ENCODE results near the gene ZNF521. TPM values are rescaled to one million over a fixed set of nuclear protein-coding genes. Genes with fewer than 3 reads are reported as not detected.

ZNF521 gene
- total RNA-seq, 1 experiment from 2014 or later: not detected

DNA sequence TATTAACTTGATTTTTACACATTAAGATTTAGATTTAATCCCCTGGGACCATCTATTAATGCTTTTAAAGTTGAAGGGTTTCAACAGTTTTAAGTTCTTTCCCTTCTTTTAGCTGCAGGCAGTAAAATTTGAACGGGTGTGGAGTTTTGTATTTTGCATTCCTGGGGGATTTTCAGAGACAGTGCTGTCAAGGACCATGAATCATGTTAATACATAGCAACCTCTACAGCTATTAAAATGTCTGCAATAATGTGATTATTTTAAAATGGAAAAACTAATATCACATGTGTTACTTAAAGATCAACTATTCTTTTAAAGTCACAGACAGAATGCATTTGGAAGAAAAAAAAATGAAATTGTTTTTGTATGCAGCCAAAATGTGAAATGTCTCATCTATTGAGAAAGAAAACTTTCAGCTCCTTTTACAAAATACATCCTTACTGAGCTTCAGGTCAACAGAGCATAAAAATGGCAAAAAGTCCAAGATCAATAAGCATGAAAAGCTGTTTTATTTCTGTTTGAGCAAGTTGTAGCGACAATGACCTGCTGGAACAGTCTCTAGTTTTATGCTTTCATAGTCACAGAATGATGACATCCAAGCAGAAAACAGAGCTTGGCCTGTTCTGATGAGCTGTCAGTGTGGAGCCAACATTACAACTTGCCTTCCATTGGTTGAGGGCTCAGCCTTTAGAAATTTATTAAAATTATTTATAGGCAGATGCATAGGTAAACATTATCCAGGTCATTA lies 21.6 kb upstream of the ZNF521 start:
- Histone ChIP-seq H3K9me3 (ENCODE audit: insufficient read depth, low read depth) (no peaks in the 10 kb centered on the region), H3F3A (ENCODE audit: insufficient read depth, low read depth) (no peaks in the 10 kb centered on the region), H3K27ac (no peak overlapping the region), H3K36me3 (ENCODE audit: low read depth) (no peaks in the 10 kb centered on the region), H3K27me3 (ENCODE audit: insufficient read depth, low read depth) (peaks cover 8% of the 10 kb centered on the region; the same call in 1 of the 2 replicates), H3K4me3 (no peak overlapping the region), H3K4me1 (replicated peaks; ENCODE audit: insufficient read depth) (no peaks in the 10 kb centered on the region), H3K79me2 (ENCODE audit: low read depth) (no peaks in the 10 kb centered on the region), H4K20me1 (ENCODE audit: insufficient read depth) (no peaks in the 10 kb centered on the region), H3K9me2 (ENCODE audit: insufficient read depth) (no peaks in the 10 kb centered on the region), H2AFZ (no peak overlapping the region), H3K4me2 (no peak overlapping the region)
- DNase-seq: no peak
- CTCF ChIA-PET: no interaction called here
- POLR2A ChIA-PET (ENCODE audit: unreplicated experiment): no interaction called here
- intact Hi-C loops (cut with micrococcal nuclease; ENCODE audit: unreplicated experiment): no loop called here
- no TSS peak for BruUV-seq (replicated peaks)
- TF ChIP-seq, protein P1, sequence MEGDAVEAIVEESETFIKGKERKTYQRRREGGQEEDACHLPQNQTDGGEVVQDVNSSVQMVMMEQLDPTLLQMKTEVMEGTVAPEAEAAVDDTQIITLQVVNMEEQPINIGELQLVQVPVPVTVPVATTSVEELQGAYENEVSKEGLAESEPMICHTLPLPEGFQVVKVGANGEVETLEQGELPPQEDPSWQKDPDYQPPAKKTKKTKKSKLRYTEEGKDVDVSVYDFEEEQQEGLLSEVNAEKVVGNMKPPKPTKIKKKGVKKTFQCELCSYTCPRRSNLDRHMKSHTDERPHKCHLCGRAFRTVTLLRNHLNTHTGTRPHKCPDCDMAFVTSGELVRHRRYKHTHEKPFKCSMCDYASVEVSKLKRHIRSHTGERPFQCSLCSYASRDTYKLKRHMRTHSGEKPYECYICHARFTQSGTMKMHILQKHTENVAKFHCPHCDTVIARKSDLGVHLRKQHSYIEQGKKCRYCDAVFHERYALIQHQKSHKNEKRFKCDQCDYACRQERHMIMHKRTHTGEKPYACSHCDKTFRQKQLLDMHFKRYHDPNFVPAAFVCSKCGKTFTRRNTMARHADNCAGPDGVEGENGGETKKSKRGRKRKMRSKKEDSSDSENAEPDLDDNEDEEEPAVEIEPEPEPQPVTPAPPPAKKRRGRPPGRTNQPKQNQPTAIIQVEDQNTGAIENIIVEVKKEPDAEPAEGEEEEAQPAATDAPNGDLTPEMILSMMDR (conservative IDR thresholded peaks at IDR 0.05): no peak
- TF ChIP-seq EZH2 (IDR thresholded peaks at IDR 0.05; ENCODE audit: low read depth): no peak

DNA sequence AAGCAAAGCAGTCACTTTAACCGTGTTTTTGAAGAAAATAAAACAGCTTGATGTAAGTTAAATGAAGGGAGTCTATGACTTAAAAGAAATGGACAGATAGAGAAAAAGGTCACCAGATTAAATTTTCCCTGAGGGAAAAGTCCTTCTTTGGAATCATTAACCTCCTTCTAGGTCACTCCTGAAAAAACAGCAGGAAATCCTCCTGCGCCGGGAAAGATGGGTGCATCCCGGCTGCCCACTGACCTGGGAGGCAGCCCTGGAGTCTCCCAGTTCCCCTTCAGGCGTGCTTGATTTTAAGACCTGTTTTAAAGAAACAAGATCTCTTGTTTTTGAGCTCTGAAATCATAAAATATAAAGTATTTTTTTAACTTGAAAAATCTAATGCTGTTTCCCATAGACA lies 18.4 kb upstream of the ZNF521 start:
- no peaks in the 10 kb centered on the region for H3K9me3 ChIP-seq (ENCODE audit: insufficient read depth, low read depth)
- CTCF ChIA-PET: no interaction called here
- H3K9me2 ChIP-seq (ENCODE audit: insufficient read depth): no peaks in the 10 kb centered on the region
- H3F3A ChIP-seq (ENCODE audit: insufficient read depth, low read depth): no peaks in the 10 kb centered on the region
- no peak overlapping the region for H3K27ac ChIP-seq
- TF ChIP-seq, protein P1 (conservative IDR thresholded peaks at IDR 0.05): no peak
- TF ChIP-seq EZH2 (IDR thresholded peaks at IDR 0.05; ENCODE audit: low read depth): no peak
- H3K4me1 ChIP-seq (replicated peaks; ENCODE audit: insufficient read depth): no peaks in the 10 kb centered on the region
- no TSS peak for BruUV-seq (replicated peaks)
- POLR2A ChIA-PET (ENCODE audit: unreplicated experiment): no interaction called here
- H3K4me2 ChIP-seq: no peak overlapping the region
- no peaks in the 10 kb centered on the region for H3K79me2 ChIP-seq (ENCODE audit: low read depth)
- no peaks in the 10 kb centered on the region for H4K20me1 ChIP-seq (ENCODE audit: insufficient read depth)
- intact Hi-C loops (cut with micrococcal nuclease; ENCODE audit: unreplicated experiment): no loop called here
- H2AFZ ChIP-seq: no peak overlapping the region
- H3K4me3 ChIP-seq: no peak overlapping the region
- no peaks in the 10 kb centered on the region for H3K36me3 ChIP-seq (ENCODE audit: low read depth)
- H3K27me3 ChIP-seq (ENCODE audit: insufficient read depth, low read depth): peaks cover 8% of the 10 kb centered on the region; the same call in 1 of the 2 replicates
- DNase-seq: no peak

DNA sequence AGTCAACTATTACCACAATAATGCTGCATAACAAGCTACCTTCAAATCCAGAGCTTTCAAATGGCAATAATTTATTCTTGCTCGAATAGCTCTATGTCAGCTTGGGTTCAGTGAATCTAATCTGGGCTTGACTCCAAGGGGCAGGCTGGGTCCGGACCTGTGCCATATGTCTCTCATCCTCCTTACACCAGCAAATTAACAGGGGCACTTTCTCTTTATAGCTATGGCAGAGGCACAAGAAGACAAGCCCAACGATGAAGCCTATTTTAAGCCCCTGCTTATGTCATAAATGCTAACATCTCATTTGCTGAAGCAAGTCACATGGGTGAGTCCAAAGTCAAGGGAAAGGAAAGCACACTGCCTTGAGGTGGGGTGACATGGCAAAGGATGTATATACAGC lies 13.3 kb upstream of the ZNF521 start:
- no peak for DNase-seq
- H3K4me2 ChIP-seq: no peak overlapping the region
- H2AFZ ChIP-seq: no peak overlapping the region
- no peaks in the 10 kb centered on the region for H3K9me2 ChIP-seq (ENCODE audit: insufficient read depth)
- intact Hi-C loops (cut with micrococcal nuclease; ENCODE audit: unreplicated experiment): no loop called here
- no peak overlapping the region for H3K4me3 ChIP-seq
- H3F3A ChIP-seq (ENCODE audit: insufficient read depth, low read depth): no peaks in the 10 kb centered on the region
- ChIA-PET POLR2A (ENCODE audit: unreplicated experiment) (no interaction called here), CTCF (no interaction called here)
- H3K9me3 ChIP-seq (ENCODE audit: insufficient read depth, low read depth): no peaks in the 10 kb centered on the region
- no peaks in the 10 kb centered on the region for H4K20me1 ChIP-seq (ENCODE audit: insufficient read depth)
- no peaks in the 10 kb centered on the region for H3K27me3 ChIP-seq (ENCODE audit: insufficient read depth, low read depth)
- H3K79me2 ChIP-seq (ENCODE audit: low read depth): no peaks in the 10 kb centered on the region
- H3K4me1 ChIP-seq (replicated peaks; ENCODE audit: insufficient read depth): no peaks in the 10 kb centered on the region
- no peak for TF ChIP-seq EZH2 (IDR thresholded peaks at IDR 0.05; ENCODE audit: low read depth)
- TF ChIP-seq, protein P1 (conservative IDR thresholded peaks at IDR 0.05): no peak
- H3K27ac ChIP-seq: no peak overlapping the region
- no TSS peak for BruUV-seq (replicated peaks)
- H3K36me3 ChIP-seq (ENCODE audit: low read depth): no peaks in the 10 kb centered on the region

Data from PC-9 (cell line).